Stimulated activated CD8-positive, alpha-beta memory T cell treated with anti-CD3 and anti-CD28 coated beads, Interleukin-12 subunit alpha, Interleukin-12 subunit beta, amount 100 ng/mL, for 24 hours (primary cell): Measurements from ENCODE around the gene SEMA3A.

ENCODE experiments used
- DNase-seq: peaks from one replicate; pipeline ENCODE4 v3.0.0-alpha.2; 2020; ENCODE audit errors: extremely low read depth

The SEMA3A gene

DNA sequence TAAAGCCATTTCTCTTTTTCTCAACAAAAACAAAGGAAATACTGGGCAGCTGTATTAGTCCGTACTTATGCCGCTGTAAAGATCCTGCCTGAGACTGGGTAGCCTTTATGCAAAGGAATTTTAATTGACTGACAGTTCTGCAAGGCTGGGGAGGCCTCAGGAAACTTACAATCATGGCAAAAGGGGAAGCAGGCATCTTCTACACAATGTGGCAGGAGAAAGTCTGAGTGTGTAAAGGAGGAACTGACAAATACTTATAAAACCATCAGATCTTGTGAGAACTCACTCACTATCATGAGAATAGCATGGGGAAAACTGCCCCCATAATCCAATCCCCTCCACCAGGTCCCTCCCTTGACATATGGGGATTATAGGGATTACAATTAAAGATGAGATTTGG is 264.3 kb downstream of the SEMA3A start:
- DNase-seq, result no peak

- DNase-seq, result no peak
These were observed 268.7 kb downstream of the SEMA3A start for GRCh38 chr7:83925860-83926259.

GRCh38 chr7:83921941-83922607 is 272.5 kb downstream of the SEMA3A start:
- DNase-seq, result no peak

GRCh38 chr7:83921271-83921940 is 273.2 kb downstream of the SEMA3A start:
- no peak for DNase-seq

DNA sequence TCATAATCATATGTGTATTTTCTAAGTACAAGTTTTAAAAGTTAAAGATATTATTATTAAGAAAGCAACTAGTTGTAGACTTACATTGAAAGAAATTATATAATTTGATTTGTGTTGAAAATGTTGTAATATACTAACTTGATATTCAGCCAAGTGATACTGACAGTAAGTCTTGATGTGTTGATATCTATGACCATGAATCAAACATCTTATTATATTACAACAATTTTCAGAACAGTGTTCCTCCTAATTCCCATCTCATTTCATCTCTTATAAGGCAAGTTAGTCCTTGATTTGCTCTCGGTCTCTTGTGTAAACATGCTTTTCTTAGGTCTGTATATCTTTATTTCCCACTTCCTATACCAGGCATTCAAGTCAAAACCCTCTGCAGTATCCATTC is 276.4 kb downstream of the SEMA3A start:
- DNase-seq, result no peak

- no peak for DNase-seq
These were observed 281.4 kb downstream of the SEMA3A start for GRCh38 chr7:83913174-83913573.

DNA sequence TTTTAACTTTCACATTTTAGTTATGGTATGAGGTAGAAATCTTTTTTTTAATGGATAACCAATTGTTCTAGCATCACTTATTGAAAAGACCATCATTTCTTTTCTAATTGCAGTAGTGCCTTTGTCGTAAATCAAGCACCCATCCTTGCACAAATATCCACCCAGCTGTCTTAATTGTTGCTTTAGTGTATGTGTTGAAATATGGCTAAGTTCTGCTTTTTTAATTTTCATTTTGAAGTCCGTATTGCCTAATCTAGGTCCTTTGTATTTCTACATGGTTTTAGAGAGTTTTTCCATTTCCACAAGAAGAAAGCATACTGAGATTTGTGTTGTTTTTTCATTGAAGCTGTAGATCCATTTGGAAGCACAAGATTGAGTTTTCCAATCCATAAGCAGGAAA is 286.1 kb downstream of the SEMA3A start:
- DNase-seq, result no peak
